ENCODE data around the gene FGG. TPM values are rescaled to one million over a fixed set of nuclear protein-coding genes. Genes with fewer than 3 reads are reported as not detected.

The FGG gene
- total and polyA plus RNA-seq, 10 of the 15 experiments (the other 5 are each of a cell fraction or from before 2014, with no cell fraction given) = 1.8 TPM; not detected in 9

DNA sequence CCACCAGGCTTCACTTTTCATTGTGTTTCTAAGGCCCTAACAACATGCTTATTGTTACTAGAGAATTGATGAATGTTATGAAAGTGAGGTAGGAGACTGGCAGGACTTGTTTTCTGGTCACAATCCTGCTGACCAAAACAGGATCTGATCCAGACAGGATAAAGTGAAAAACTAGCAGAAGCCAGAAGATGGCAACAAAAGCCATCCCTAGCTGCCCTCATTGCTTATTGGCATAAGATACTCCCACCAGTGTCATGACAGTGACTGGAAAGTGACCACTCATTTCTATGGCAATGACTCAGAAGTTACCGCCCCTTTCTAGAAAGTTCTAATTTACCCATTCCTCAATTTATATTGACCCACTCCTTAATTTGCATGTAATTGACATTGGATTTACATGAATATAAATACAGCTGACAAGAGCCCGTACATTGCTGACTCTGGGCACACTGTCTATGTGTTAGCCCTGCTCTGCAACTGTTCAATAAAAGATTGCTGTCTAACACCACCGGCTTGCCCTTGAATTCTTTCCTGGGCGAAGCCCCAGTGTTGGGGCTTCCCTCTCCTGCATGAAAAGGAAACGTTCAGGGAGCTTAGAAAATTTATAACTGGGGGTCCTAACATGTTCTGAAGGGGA lies 30.0 kb upstream of the FGG start (continued):
- TF ChIP-seq, protein P1, sequence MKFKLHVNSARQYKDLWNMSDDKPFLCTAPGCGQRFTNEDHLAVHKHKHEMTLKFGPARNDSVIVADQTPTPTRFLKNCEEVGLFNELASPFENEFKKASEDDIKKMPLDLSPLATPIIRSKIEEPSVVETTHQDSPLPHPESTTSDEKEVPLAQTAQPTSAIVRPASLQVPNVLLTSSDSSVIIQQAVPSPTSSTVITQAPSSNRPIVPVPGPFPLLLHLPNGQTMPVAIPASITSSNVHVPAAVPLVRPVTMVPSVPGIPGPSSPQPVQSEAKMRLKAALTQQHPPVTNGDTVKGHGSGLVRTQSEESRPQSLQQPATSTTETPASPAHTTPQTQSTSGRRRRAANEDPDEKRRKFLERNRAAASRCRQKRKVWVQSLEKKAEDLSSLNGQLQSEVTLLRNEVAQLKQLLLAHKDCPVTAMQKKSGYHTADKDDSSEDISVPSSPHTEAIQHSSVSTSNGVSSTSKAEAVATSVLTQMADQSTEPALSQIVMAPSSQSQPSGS (IDR thresholded peaks at IDR 0.05; ENCODE audit: low read length) = no peak
- TF ChIP-seq ZNF207 (IDR thresholded peaks at IDR 0.05; ENCODE audit: borderline replicate concordance) = no peak
- TF ChIP-seq TCF7 (IDR thresholded peaks at IDR 0.05; ENCODE audit: borderline replicate concordance) = no peak
- no peak for TF ChIP-seq MTA3 (IDR thresholded peaks at IDR 0.05; ENCODE audit: borderline replicate concordance, low read length)
- no peak for TF ChIP-seq MYC (IDR thresholded peaks at IDR 0.05; ENCODE audit: insufficient read depth, insufficient read length, insufficient replicate concordance, low read length, severe bottlenecking)
- TF ChIP-seq, protein P2, sequence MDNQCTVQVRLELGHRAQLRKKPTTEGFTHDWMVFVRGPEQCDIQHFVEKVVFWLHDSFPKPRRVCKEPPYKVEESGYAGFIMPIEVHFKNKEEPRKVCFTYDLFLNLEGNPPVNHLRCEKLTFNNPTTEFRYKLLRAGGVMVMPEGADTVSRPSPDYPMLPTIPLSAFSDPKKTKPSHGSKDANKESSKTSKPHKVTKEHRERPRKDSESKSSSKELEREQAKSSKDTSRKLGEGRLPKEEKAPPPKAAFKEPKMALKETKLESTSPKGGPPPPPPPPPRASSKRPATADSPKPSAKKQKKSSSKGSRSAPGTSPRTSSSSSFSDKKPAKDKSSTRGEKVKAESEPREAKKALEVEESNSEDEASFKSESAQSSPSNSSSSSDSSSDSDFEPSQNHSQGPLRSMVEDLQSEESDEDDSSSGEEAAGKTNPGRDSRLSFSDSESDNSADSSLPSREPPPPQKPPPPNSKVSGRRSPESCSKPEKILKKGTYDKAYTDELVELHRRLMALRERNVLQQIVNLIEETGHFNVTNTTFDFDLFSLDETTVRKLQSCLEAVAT (IDR thresholded peaks at IDR 0.05) = no peak

GRCh38 chr4:154640999-154641398 lies 28.5 kb upstream of the FGG start:
- no peaks in the 10 kb centered on the region for H3K9me3 ChIP-seq (replicated peaks; ENCODE audit: control insufficient read depth, insufficient read depth, low read length)
- H3K79me2 ChIP-seq (ENCODE audit: control insufficient read depth, insufficient read depth, low read length) = no peaks in the 10 kb centered on the region
- SMC1A ChIA-PET (ENCODE audit: uncharacterized antibody, unreplicated experiment) = interaction anchor here (1.6 kb wide), 1 partner anchor 15 kb away, joined by 4 read pairs; no protein-coding TSS in a partner anchor
- H3K4me2 ChIP-seq (ENCODE audit: control insufficient read depth, insufficient read depth) = no peak overlapping the region
- DNase-seq (ENCODE audit: low read depth, low spot score) = no peak
- no peaks in the 10 kb centered on the region for H3K27me3 ChIP-seq (replicated peaks in 1 of 2; ENCODE audit: control insufficient read depth in 2 of 2, insufficient read depth in 2 of 2, low read length in 1 of 2)
- intact Hi-C loops (cut with micrococcal nuclease; ENCODE audit: unreplicated experiment) (no loop called here), in situ Hi-C loops (cut with MboI) (no loop called here)
- RAD21 ChIA-PET (ENCODE audit: unreplicated experiment) = interaction anchor here (0.6 kb wide), 1 partner anchor 495 kb away, joined by 3 read pairs; no protein-coding TSS in a partner anchor
- no peak overlapping the region for H3K9ac ChIP-seq (ENCODE audit: control insufficient read depth, insufficient read depth, low read length)
- POLR2A ChIA-PET = no interaction called here
- CTCF ChIA-PET = interaction anchor here (1.0 to 1.1 kb wide), 2 partner anchors 17 to 73 kb away, joined by 3 to 5 read pairs; no protein-coding TSS in a partner anchor
- WGBS (ENCODE audit: insufficient coverage, insufficient replicate concordance, low lambda C conversion rate, missing lambda C conversion rate) = 2% methylated on average over 4 of the region's 4 CpGs
- H4K20me1 ChIP-seq (ENCODE audit: control insufficient read depth, insufficient read depth) = no peaks in the 10 kb centered on the region
- no peak overlapping the region for H2AFZ ChIP-seq (ENCODE audit: control insufficient read depth, low read depth, low read length)
- BruUV-seq (replicated peaks) = no TSS peak
- TF ChIP-seq RBBP5 (conservative IDR thresholded peaks at IDR 0.05) (no peak), ASH2L (IDR thresholded peaks at IDR 0.05; ENCODE audit: borderline replicate concordance, low read depth) (no peak), BCL11A (IDR thresholded peaks at IDR 0.05; ENCODE audit: low read depth, low read length) (no peak), BRCA1 (IDR thresholded peaks at IDR 0.05; ENCODE audit: low read depth, low read length) (no peak), E4F1 (IDR thresholded peaks at IDR 0.05; ENCODE audit: borderline replicate concordance, partially characterized antibody) (no peak), JUND (IDR thresholded peaks at IDR 0.05; ENCODE audit: low read depth, low read length) (no peak), SPI1 (IDR thresholded peaks at IDR 0.05; ENCODE audit: borderline replicate concordance, insufficient read depth, low read depth, low read length) (no peak), SREBF1 (IDR thresholded peaks at IDR 0.05; ENCODE audit: low read length) (no peak), HDAC6 (IDR thresholded peaks at IDR 0.05; ENCODE audit: unreplicated experiment) (no peak), SIX5 (IDR thresholded peaks at IDR 0.05; ENCODE audit: low read depth, low read length, severe bottlenecking) (no peak)
- FAIRE-seq = no peak
- no peaks in the 10 kb centered on the region for H3K4me1 ChIP-seq (ENCODE audit: control insufficient read depth, insufficient read depth, low read length)
- H3K4me3 ChIP-seq = no peak overlapping the region
- H3K27ac ChIP-seq (ENCODE audit: control insufficient read depth, insufficient read depth) = no peak overlapping the region
- H3K36me3 ChIP-seq (ENCODE audit: control insufficient read depth in 2 of 2, insufficient read depth in 2 of 2, low read length in 1 of 2) = no peaks in the 10 kb centered on the region
- ATAC-seq = no peak

All from GM12878 (cell line).